HepG2 (cell line): ENCODE results near the gene SNAI3. TPM values are rescaled to one million over a fixed set of nuclear protein-coding genes. Genes with fewer than 3 reads are reported as not detected.
A peak's percentile ranks its signal among the peaks of the same experiment; 100 is the strongest.

ENCODE experiments used
- ADNP ChIP-seq: sonication (generic); formaldehyde crosslinking; IDR thresholded peaks from 2 replicates; pipeline ENCODE4 v1.4.0; 2020; ENCODE audit warnings: missing genetic modification reagents
- KMT2A ChIP-seq: sonication (generic); formaldehyde crosslinking; IDR thresholded peaks from 2 replicates; pipeline ENCODE4 v1.4.0; 2020; ENCODE audit warnings: missing genetic modification reagents
- RORA ChIP-seq: sonication (generic); formaldehyde crosslinking; IDR thresholded peaks from 2 replicates; pipeline ENCODE4 v1.5.0; 2020; ENCODE audit warnings: mild to moderate bottlenecking, missing genetic modification reagents, moderate library complexity
- SNRNP70 ChIP-seq: fragments of 200-400 bp; formaldehyde crosslinking; IDR thresholded peaks from 2 replicates; pipeline ENCODE4 v1.6.1; 2017; ENCODE audit warnings: mild to moderate bottlenecking, low read depth, low read length, moderate library complexity
- SYNCRIP ChIP-seq: fragments of 200-400 bp; formaldehyde crosslinking; IDR thresholded peaks from 2 replicates; pipeline ENCODE4 v1.6.1; 2018; ENCODE audit warnings: mild to moderate bottlenecking, low read depth, low read length; ENCODE audit not compliant: insufficient read depth
- TCF12 ChIP-seq, 2 experiments: fragments of 450-650 bp in 1 of 2; sonication (generic) in 1 of 2; formaldehyde crosslinking in 1 of 2; IDR thresholded peaks; 2 replicates each; pipeline versions ENCODE4 v1.6.1 to v1.8.0; 2017 to 2022; ENCODE audit warnings: antibody characterized with exemption in 1 of 2, mild to moderate bottlenecking in 1 of 2, missing genetic modification reagents in 1 of 2, moderate library complexity in 1 of 2
- ZNF20 ChIP-seq: sonication (generic); formaldehyde crosslinking; IDR thresholded peaks from 2 replicates; pipeline ENCODE4 v1.4.0; 2020; ENCODE audit warnings: mild to moderate bottlenecking, moderate library complexity, missing genetic modification reagents
- ZNF235 ChIP-seq: sonication (generic); formaldehyde crosslinking; IDR thresholded peaks from 2 replicates; pipeline ENCODE4 v1.8.1; 2023; ENCODE audit warnings: mild to moderate bottlenecking, missing genetic modification reagents, borderline replicate concordance
- ZNF343 ChIP-seq: sonication (generic); formaldehyde crosslinking; IDR thresholded peaks from 2 replicates; pipeline ENCODE4 v1.4.0; 2020; ENCODE audit warnings: mild to moderate bottlenecking, missing genetic modification reagents
- ZNF430 ChIP-seq: sonication (generic); formaldehyde crosslinking; IDR thresholded peaks from 2 replicates; pipeline ENCODE4 v1.9.0; 2021; ENCODE audit warnings: mild to moderate bottlenecking, missing genetic modification reagents
- ZNF709 ChIP-seq: sonication (generic); formaldehyde crosslinking; IDR thresholded peaks from 2 replicates; pipeline ENCODE4 v1.5.0; 2020; ENCODE audit warnings: mild to moderate bottlenecking, missing genetic modification reagents
- polyA plus RNA-seq, 8 experiments: library from polyadenylated mRNA; depleted of rRNA in 3 of 8; stranded (reverse) in 7 of 8; unstranded in 1 of 8; fragments of >200 nt; fragmentation: Illumina TruSeq in 4 of 8; extraction: Trizol in 4 of 8; gene quantifications; 2 replicates each; pipeline versions ENCODE4 v1.2.1 to v1.2.3, GENCODE V29; 2011 to 2016; ENCODE audit warnings: low read depth in 4 of 8, missing spikeins in 1 of 8, mixed read lengths in 1 of 8; ENCODE audit not compliant: insufficient read depth in 1 of 8
- total RNA-seq, 5 experiments: library from RNA; depleted of rRNA; stranded (reverse); fragments of >200 nt; fragmentation: Illumina TruSeq; extraction: Trizol; gene quantifications; 2 replicates each; pipeline ENCODE4 v1.2.3, GENCODE V29; 2016; ENCODE audit warnings: low read depth in 1 of 5
- TF ChIP-seq, protein P1 (sequence below): sonication (generic); formaldehyde crosslinking; conservative IDR thresholded peaks from 2 replicates; pipeline ENCODE4 v1.4.0; 2020; ENCODE audit warnings: missing genetic modification reagents
- TF ChIP-seq, protein P2 (sequence below): sonication (generic); formaldehyde crosslinking; conservative IDR thresholded peaks from 2 replicates; pipeline ENCODE4 v1.4.0; 2020; ENCODE audit warnings: mild to moderate bottlenecking, missing genetic modification reagents, moderate library complexity
- TF ChIP-seq, protein P3 (sequence below): sonication (generic); formaldehyde crosslinking; IDR thresholded peaks from 2 replicates; pipeline ENCODE4 v1.8.0; 2022; ENCODE audit warnings: mild to moderate bottlenecking, missing genetic modification reagents; ENCODE audit not compliant: insufficient replicate concordance
- TF ChIP-seq, protein P4 (sequence below): sonication (generic); formaldehyde crosslinking; IDR thresholded peaks from 2 replicates; pipeline ENCODE4 v1.4.0; 2020; ENCODE audit warnings: mild to moderate bottlenecking, missing genetic modification reagents
- TF ChIP-seq, protein P5 (sequence below): sonication (generic); formaldehyde crosslinking; IDR thresholded peaks from 2 replicates; pipeline ENCODE4 v1.8.1; 2022; ENCODE audit warnings: low read depth, mild to moderate bottlenecking, missing genetic modification reagents

The SNAI3 gene
- total and polyA plus RNA-seq, 2 of the 13 experiments (the other 11 are each of a cell fraction or from before 2014, with no cell fraction given) = 0.09 to 0.18 TPM

DNA sequence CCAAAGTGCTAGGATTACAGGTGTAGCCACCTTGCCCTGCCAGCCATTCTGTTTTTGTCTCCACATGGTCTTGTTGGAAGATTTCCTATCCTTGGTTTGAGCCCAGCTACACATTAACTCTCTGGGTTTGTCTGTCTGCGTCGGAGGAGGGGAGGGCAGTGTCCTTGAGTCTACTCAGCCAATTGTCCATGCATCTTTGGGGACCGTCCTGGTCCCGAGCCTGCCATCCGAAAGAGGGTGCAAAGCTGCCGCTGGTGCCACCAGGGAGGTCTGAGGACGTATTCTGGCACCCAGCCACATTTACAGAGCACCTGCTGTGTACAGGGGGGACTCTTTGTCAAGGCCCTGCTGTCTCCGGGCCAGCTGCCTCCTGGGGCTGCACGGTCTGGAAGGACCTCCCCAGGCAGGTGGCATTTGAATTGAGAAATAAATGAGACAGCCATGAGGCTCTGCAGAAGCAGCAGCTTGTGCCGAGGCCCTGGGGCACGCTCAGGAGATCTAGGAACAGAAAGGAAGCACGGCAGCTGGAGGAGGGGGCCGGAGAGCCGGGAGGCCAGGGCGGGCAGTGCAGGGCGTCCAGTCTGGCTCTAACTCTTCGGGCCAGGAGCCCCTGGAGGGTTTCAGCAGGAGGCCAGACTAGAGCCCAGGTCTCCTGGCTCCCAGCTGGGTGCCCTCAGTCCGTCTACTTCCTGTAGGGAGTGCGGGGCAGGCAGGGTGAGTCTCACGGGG, 36.9 kb downstream of the SNAI3 start (continued):
- TF ChIP-seq, protein P1, sequence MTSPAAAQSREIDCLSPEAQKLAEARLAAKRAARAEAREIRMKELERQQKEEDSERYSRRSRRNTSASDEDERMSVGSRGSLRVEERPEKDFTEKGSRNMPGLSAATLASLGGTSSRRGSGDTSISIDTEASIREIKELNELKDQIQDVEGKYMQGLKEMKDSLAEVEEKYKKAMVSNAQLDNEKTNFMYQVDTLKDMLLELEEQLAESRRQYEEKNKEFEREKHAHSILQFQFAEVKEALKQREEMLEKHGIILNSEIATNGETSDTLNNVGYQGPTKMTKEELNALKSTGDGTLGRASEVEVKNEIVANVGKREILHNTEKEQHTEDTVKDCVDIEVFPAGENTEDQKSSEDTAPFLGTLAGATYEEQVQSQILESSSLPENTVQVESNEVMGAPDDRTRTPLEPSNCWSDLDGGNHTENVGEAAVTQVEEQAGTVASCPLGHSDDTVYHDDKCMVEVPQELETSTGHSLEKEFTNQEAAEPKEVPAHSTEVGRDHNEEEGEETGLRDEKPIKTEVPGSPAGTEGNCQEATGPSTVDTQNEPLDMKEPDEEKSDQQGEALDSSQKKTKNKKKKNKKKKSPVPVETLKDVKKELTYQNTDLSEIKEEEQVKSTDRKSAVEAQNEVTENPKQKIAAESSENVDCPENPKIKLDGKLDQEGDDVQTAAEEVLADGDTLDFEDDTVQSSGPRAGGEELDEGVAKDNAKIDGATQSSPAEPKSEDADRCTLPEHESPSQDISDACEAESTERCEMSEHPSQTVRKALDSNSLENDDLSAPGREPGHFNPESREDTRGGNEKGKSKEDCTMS (CRISPR knock-in tag) = no peak
- TF ChIP-seq, protein P2, sequence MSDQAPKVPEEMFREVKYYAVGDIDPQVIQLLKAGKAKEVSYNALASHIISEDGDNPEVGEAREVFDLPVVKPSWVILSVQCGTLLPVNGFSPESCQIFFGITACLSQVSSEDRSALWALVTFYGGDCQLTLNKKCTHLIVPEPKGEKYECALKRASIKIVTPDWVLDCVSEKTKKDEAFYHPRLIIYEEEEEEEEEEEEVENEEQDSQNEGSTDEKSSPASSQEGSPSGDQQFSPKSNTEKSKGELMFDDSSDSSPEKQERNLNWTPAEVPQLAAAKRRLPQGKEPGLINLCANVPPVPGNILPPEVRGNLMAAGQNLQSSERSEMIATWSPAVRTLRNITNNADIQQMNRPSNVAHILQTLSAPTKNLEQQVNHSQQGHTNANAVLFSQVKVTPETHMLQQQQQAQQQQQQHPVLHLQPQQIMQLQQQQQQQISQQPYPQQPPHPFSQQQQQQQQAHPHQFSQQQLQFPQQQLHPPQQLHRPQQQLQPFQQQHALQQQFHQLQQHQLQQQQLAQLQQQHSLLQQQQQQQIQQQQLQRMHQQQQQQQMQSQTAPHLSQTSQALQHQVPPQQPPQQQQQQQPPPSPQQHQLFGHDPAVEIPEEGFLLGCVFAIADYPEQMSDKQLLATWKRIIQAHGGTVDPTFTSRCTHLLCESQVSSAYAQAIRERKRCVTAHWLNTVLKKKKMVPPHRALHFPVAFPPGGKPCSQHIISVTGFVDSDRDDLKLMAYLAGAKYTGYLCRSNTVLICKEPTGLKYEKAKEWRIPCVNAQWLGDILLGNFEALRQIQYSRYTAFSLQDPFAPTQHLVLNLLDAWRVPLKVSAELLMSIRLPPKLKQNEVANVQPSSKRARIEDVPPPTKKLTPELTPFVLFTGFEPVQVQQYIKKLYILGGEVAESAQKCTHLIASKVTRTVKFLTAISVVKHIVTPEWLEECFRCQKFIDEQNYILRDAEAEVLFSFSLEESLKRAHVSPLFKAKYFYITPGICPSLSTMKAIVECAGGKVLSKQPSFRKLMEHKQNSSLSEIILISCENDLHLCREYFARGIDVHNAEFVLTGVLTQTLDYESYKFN = no peak
- TF ChIP-seq, protein P3, sequence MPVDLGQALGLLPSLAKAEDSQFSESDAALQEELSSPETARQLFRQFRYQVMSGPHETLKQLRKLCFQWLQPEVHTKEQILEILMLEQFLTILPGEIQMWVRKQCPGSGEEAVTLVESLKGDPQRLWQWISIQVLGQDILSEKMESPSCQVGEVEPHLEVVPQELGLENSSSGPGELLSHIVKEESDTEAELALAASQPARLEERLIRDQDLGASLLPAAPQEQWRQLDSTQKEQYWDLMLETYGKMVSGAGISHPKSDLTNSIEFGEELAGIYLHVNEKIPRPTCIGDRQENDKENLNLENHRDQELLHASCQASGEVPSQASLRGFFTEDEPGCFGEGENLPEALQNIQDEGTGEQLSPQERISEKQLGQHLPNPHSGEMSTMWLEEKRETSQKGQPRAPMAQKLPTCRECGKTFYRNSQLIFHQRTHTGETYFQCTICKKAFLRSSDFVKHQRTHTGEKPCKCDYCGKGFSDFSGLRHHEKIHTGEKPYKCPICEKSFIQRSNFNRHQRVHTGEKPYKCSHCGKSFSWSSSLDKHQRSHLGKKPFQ (CRISPR knock-in tag) = no peak
- TF ChIP-seq, protein P4, sequence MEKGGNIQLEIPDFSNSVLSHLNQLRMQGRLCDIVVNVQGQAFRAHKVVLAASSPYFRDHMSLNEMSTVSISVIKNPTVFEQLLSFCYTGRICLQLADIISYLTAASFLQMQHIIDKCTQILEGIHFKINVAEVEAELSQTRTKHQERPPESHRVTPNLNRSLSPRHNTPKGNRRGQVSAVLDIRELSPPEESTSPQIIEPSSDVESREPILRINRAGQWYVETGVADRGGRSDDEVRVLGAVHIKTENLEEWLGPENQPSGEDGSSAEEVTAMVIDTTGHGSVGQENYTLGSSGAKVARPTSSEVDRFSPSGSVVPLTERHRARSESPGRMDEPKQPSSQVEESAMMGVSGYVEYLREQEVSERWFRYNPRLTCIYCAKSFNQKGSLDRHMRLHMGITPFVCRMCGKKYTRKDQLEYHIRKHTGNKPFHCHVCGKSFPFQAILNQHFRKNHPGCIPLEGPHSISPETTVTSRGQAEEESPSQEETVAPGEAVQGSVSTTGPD (CRISPR knock-in tag) = 0 out of 2 replicates have a peak, but pooled peaks have one; percentile 50
- no peak for TF ChIP-seq TCF12 (IDR thresholded peaks at IDR 0.05)
- TF ChIP-seq TCF12 (CRISPR knock-in tag; IDR thresholded peaks at IDR 0.05) = no peak
- no peak for TF ChIP-seq SYNCRIP
- no peak for TF ChIP-seq RORA (CRISPR knock-in tag)
- TF ChIP-seq ADNP (CRISPR knock-in tag) = no peak
- TF ChIP-seq, protein P5, sequence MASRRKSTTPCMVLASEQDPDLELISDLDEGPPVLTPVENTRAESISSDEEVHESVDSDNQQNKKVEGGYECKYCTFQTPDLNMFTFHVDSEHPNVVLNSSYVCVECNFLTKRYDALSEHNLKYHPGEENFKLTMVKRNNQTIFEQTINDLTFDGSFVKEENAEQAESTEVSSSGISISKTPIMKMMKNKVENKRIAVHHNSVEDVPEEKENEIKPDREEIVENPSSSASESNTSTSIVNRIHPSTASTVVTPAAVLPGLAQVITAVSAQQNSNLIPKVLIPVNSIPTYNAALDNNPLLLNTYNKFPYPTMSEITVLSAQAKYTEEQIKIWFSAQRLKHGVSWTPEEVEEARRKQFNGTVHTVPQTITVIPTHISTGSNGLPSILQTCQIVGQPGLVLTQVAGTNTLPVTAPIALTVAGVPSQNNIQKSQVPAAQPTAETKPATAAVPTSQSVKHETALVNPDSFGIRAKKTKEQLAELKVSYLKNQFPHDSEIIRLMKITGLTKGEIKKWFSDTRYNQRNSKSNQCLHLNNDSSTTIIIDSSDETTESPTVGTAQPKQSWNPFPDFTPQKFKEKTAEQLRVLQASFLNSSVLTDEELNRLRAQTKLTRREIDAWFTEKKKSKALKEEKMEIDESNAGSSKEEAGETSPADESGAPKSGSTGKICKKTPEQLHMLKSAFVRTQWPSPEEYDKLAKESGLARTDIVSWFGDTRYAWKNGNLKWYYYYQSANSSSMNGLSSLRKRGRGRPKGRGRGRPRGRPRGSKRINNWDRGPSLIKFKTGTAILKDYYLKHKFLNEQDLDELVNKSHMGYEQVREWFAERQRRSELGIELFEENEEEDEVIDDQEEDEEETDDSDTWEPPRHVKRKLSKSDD (CRISPR knock-in tag) = no peak
- TF ChIP-seq ZNF430 = peak; percentile 45; the same call in 1 of the 2 replicates
- TF ChIP-seq KMT2A (CRISPR knock-in tag) = no peak; the same call in 1 of the 2 replicates
- no peak for TF ChIP-seq SNRNP70
- no peak for TF ChIP-seq ZNF709
- no peak for TF ChIP-seq ZNF235 (CRISPR knock-in tag)
- TF ChIP-seq ZNF20 (CRISPR knock-in tag) = no peak
- TF ChIP-seq ZNF343 (CRISPR knock-in tag) = no peak
